Activated naive CD4-positive, alpha-beta T cell treated with anti-CD3 and anti-CD28 coated beads, Interleukin-2, amount 50 U/mL, for 72 hours (primary cell): ENCODE results near the gene ANXA11. TPM values are rescaled to one million over a fixed set of nuclear protein-coding genes. Genes with fewer than 3 reads are reported as not detected.

Source experiments
- ATAC-seq, 2 donors: fragments of 150-1000 bp; cut with Tn5 transposase; 2 replicates each; pipeline ENCODE4 v1.10.0; 2021; ENCODE audit warnings: mild to moderate bottlenecking in 2 of 2, moderate library complexity in 2 of 2
- DNase-seq, 2 donors: peaks; one replicate each; pipeline ENCODE4 v3.0.0; 2021 to 2022; ENCODE audit warnings: low spot score in 2 of 2
- H3K27ac Mint-ChIP-seq, 2 donors: one replicate each; pipeline ENCODE4 v1.8.0; 2022; ENCODE audit warnings: mild to moderate bottlenecking in 2 of 2, mixed read lengths in 2 of 2
- H3K36me3 Mint-ChIP-seq, 2 donors: one replicate each; pipeline ENCODE4 v1.8.0; 2022; ENCODE audit warnings: mixed read lengths in 2 of 2
- H3K9me3 Mint-ChIP-seq, 2 donors: one replicate each; pipeline ENCODE4 v1.8.0; 2022; ENCODE audit warnings: mixed read lengths in 2 of 2
- total RNA-seq, 2 donors: library from RNA; stranded (reverse); gene quantifications; one replicate each; pipeline ENCODE4 v1.2.3, GENCODE V29; 2022

ANXA11 gene
- total RNA-seq, 2 donors from 2014 or later = 218 to 304 TPM

DNA sequence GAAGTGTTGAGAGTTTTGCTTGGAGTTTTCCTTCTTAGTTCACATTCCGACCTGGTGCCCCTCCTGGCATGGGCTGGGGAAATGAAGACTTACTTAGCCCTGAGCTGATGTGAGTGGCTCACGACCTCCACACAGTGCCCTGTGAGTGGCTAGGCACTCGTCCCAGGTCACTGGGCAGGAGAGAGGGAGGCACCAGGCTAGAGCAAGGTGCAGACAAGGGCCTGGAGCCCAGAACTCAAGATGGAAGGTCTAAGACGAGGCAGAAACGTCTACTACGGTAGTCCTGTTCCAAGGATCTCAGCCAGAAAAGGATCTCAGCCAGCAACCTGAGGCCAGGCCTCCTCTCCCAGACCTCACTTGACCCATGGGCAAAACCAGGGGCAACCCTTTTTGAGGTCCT is 22.4 kb downstream of the ANXA11 start:
- DNase-seq = no peak
- no peaks in the 10 kb centered on the region for H3K9me3 Mint-ChIP-seq
- H3K27ac Mint-ChIP-seq = peak overlapping the region; percentile 13 to 67
- H3K36me3 Mint-ChIP-seq = peaks cover 4% of the 10 kb centered on the region in 2 donors
- ATAC-seq = no peak

DNA sequence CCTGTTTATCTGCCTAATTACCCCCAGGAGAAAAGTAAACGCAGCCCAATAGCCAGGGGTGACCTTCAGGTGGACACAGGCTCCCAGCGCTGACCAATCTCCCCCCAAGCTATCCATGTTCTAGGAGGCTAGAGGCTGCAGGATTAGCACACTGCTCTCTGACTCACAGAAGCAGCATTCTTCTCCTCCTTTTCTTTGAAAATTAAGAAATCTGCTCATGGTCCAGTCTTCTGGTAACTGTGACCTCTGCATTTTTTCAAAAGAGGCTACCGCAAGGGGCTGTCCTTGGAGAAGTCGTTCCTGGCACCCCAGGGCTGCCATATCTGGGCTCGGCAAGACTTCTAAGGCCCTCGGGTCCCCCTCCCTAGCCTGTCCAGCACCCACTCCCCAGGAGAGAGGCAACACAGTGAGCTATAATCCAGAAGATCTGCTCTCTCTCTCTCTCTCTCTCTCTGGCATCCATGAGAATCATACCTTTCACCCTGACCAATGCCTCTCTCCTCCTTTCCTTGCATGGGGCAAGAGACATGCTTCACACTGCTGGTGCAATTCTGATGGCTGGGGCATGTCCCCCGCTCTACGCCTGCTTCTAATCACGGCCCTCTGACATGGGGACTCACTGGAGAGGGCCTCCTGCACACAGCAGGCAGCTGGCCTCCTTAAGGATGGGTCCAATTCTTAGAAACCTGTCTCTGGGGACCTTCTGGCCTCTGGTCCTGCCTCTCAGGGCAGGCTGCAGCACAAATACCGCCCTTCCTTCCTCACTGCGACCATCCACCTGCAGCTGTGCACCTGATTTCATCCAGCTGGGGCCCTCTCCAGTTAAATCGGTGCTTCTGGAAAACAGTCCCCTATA is 27.3 kb downstream of the ANXA11 start:
- ATAC-seq = no peak
- no peak for DNase-seq
- Mint-ChIP-seq H3K9me3 (no peaks in the 10 kb centered on the region), H3K27ac (peak overlapping the region; percentile 80 to 88), H3K36me3 (peaks cover 4% of the 10 kb centered on the region in 2 donors)

DNA sequence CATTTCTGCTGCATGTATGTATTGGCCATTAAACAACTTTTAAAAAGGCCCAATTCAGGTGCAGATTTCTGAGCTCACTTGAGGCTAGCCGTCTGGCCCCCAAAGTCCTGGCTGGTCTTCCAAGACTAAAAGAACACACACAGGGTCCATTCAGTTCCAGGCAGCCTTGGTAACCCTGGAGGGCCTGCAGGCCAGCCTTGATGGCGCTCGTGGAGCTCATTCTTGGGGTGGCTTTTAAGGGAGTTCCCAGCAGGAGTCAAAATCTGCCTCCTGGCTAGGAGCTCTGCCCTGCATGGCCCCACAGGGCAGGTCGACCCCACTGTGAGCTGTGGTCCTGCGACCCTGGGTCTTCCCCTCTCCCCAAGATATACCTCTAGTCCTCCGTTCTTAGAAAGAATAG is 28.8 kb downstream of the ANXA11 start:
- peak overlapping the region in 1 of 2 donors; percentile 80 for H3K27ac Mint-ChIP-seq
- no peaks in the 10 kb centered on the region for H3K9me3 Mint-ChIP-seq
- H3K36me3 Mint-ChIP-seq = peaks cover 0 to under 1% of the 10 kb centered on the region in 2 donors
- no peak for ATAC-seq
- no peak for DNase-seq

DNA sequence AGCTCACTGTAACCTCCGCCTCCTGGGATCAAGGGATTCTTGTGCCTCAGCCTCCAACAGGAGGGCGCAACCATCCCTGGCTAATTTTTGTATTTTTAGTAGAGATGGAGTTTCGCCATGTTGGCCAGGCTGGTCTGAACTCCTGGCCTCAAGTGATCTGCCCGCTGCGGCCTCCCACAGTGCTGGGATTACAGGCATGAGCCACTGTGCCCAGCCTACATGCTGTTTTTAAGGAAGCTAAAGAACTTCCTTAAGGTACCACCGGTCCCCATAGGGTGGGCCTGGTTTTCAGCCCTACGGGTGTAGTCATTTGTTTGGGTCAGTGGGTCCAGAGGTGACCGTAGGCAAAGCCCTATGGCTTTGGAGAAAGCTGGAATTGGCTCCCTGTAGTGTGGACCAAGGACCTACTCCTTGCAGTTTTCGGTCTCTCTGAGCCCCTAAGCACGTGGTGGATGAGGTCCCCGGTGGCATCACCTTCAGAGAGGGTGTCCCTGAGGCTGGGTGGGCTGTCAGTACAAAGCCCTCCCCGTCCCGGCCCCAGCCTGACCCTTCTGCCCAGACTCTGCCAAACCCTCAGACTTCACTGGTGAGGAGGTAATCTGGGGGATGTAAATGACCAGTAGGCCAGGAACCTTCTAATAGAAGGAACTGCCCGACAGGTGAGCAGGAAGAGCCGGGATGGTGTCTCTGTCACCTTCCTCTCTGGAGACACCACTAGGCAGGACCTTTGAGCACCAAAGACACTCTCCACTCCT is 30.5 kb downstream of the ANXA11 start:
- ATAC-seq = no peak
- H3K36me3 Mint-ChIP-seq = no peaks in the 10 kb centered on the region
- DNase-seq = no peak
- H3K9me3 Mint-ChIP-seq = no peaks in the 10 kb centered on the region
- H3K27ac Mint-ChIP-seq = peak overlapping the region in 1 of 2 donors; percentile 9

DNA sequence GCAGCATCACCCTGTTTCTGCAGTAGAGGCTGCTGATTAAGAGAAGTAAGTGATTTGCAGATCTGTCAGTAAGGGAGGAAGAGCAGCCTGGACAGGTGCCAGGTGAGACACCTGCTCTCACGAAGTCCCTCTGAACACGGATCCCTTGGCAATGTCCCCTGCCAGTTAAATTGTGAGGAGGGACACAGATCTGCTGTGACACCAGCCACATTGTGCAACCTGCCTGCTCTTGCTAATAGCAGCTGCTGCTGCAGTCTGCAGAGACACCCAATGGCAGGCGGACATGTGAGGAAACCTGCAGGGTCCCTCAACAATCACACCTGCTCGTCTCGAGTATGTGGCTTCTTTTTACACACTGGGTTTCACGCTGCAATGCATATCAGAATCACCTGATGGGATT is 31.9 kb downstream of the ANXA11 start:
- Mint-ChIP-seq H3K27ac (peak overlapping the region in 1 of 2 donors; percentile 53), H3K36me3 (no peaks in the 10 kb centered on the region), H3K9me3 (no peaks in the 10 kb centered on the region)
- no peak for DNase-seq
- no peak for ATAC-seq

DNA sequence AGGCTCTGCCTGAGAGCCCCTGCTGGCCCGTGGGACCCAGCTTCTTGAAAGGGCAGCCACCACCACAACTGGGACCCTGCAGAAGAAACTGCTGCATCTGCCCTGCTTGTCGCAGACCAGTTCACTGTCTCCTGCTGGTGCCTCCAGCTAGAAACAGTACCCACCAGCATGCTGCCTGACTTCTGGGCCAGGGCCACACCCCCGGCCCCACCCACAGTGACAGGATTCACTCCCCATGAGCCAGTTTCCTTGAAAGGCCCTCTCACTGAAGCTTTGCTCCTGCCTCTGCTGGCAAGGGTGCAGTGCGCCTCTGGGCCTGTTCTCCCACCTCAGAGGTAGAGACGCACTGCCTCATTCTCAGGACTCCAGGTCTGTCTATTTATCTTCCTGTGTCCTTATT is 32.4 kb downstream of the ANXA11 start:
- no peak for DNase-seq
- no peaks in the 10 kb centered on the region for H3K36me3 Mint-ChIP-seq
- peak overlapping the region in 1 of 2 donors; percentile 53 for H3K27ac Mint-ChIP-seq
- peak in 1 of 2 donors; percentile 8 for ATAC-seq
- H3K9me3 Mint-ChIP-seq = no peaks in the 10 kb centered on the region

DNA sequence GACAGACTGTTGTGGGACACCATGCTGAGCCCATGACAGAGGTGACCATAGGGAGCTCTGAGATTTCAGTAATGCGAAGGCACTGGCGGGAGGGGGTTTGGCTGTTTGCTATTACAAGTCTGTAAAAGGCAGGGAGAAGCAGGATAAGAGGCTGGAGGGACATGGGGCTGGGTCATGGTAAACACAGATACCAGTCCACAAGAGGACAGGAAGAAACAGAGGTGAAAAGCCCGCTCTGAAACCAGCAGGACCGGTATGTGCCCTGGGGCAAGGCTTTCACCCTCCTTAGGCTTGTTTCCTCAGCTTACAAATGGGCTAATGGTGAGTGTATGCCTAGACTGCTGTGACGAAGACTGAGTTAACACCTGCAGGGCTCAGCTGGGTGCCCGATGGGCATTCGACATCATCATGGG is 34.1 kb downstream of the ANXA11 start:
- no peak for DNase-seq
- H3K9me3 Mint-ChIP-seq = no peaks in the 10 kb centered on the region
- H3K36me3 Mint-ChIP-seq = no peaks in the 10 kb centered on the region
- peak overlapping the region; percentile 62 to 67 for H3K27ac Mint-ChIP-seq
- no peak for ATAC-seq

DNA sequence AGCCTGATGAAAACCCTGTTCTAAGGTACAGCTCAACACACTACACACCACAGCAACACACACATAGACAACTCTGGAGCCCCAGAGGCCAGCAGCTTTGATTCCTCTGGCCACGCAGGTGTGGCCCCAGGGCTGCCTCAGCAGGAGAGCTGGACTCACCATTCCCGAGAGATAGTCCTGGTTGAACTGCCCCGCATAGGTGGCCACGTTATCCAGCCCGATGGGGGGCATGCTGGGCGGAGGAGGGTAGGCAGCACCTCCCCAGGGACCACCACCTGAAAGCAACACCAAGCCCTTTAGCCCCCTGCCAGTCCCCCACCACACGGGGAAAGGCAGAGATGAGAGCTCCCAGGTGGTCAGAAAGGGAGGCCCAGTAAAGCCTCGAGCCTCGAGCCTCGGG is 34.7 kb downstream of the ANXA11 start:
- H3K36me3 Mint-ChIP-seq = no peaks in the 10 kb centered on the region
- H3K27ac Mint-ChIP-seq = peak overlapping the region; percentile 67 to 72
- no peak for ATAC-seq
- H3K9me3 Mint-ChIP-seq = no peaks in the 10 kb centered on the region
- DNase-seq = peak in 1 of 2 donors; percentile 42

DNA sequence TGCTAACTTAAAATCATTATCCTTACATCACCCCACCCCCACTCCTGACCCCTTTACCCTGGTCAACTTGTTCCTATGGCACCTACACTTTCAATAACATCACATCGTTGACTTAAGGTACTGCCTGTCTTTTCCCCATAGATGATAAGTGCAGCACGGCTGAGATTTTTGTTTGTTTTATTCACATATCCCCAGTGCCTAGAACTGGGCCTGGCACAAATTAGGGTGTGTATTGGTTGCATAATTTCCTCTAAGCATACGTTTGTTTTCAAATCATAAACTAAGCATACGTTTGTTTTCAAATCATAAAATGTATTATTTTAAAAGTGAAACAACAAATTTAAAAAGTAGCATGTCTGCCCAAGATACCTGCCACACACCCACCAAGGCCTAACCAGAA is 35.3 kb downstream of the ANXA11 start:
- Mint-ChIP-seq H3K36me3 (no peaks in the 10 kb centered on the region), H3K27ac (peak overlapping the region; percentile 67 to 86), H3K9me3 (no peaks in the 10 kb centered on the region)
- DNase-seq = no peak
- no peak for ATAC-seq

DNA sequence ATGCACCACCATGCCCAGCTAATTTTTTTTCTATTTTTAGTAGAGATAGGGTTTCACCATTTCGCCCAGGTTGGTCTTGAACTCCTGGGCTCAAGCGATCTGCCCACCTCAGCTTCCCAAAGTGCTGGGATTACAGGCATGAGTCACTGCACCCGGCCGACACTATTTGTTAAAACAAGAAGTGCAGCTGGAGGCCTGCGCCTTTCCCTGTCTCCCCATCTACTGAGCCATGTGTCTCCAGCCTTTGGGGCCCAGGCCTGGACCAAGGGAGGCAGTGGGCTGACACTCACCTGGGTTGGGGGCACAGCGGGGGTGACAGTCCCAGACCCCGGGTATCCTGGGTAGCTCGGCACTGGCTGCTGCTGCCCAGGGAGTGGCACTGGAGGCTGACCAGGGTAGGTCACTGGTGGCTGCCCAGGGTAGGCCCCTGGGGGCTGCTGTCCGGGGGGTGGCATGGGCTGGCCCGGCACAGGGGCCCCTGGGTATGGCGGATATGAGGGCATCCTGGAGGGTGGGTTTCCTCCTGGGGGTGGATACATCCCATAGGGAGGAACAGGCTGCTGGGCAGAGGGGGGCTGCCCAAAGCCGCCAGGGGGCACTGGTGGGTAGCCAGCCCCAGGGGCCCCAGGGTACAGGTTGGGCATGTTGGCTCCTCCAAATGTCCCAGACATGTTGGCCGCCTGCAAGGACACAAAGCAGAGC is 36.5 kb downstream of the ANXA11 start:
- ATAC-seq (peak; percentile 14 to 25), DNase-seq (peak in 1 of 2 donors; percentile 56)
- Mint-ChIP-seq H3K27ac (peak overlapping the region in 1 of 2 donors; percentile 67), H3K36me3 (no peaks in the 10 kb centered on the region), H3K9me3 (no peaks in the 10 kb centered on the region)

DNA sequence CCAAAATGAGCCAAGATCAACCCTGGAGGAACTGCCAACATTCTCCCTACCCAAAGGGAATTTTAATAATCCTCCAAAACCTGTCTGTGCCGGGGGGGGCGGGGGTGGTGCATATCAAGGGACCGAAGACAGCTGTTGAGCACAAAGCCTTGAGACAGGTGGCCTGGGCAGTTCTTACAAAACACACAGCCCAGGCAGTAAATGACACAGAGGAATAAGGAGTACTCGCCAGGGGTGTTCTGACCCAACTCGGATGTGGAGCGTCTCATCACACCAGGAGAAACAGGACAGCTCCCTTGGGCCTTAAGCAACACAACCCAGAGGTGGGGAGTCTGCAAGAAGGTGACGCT is 37.2 kb downstream of the ANXA11 start:
- no peaks in the 10 kb centered on the region for H3K36me3 Mint-ChIP-seq
- ATAC-seq = no peak

DNA sequence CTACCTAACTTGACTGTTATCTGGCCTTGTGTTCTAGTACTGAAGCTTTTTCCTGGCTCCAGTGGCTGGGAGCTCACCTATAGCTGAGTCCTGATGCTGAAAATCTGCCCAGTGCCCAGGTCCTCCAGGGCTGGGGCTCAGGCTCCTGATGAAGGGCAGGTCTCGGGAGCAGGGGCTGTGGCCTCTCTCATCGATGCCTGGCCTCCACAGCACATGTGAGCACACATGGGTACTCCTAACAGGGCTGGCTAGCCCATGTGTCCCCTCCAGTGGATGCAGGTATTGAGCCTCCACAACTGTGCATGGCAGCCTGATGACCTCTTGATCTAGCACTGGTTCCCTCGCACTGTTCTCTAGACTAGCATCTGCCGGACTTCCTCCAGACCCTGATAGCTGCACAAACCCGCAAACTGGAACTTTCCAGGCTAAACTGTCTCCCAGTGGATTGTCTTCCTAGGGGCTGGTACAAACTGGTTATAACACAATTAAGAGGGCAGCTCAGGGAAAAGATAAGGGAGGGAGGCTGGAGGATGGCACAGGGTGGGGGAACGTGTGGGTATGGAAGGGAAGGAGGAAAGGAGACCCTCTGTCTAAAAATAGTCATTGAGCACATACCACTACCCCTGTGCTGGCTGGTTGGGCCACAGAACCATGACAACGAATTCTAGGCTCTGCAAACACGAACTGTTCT is 37.7 kb downstream of the ANXA11 start:
- ATAC-seq (no peak), DNase-seq (no peak)
- Mint-ChIP-seq H3K9me3 (no peaks in the 10 kb centered on the region), H3K27ac (peak overlapping the region; percentile 30 to 44), H3K36me3 (no peaks in the 10 kb centered on the region)

More for the DNA sequence above, 37.2 kb downstream of the ANXA11 start:
- DNase-seq = no peak
- peak overlapping the region in 1 of 2 donors; percentile 30 for H3K27ac Mint-ChIP-seq
- no peaks in the 10 kb centered on the region for H3K9me3 Mint-ChIP-seq

DNA sequence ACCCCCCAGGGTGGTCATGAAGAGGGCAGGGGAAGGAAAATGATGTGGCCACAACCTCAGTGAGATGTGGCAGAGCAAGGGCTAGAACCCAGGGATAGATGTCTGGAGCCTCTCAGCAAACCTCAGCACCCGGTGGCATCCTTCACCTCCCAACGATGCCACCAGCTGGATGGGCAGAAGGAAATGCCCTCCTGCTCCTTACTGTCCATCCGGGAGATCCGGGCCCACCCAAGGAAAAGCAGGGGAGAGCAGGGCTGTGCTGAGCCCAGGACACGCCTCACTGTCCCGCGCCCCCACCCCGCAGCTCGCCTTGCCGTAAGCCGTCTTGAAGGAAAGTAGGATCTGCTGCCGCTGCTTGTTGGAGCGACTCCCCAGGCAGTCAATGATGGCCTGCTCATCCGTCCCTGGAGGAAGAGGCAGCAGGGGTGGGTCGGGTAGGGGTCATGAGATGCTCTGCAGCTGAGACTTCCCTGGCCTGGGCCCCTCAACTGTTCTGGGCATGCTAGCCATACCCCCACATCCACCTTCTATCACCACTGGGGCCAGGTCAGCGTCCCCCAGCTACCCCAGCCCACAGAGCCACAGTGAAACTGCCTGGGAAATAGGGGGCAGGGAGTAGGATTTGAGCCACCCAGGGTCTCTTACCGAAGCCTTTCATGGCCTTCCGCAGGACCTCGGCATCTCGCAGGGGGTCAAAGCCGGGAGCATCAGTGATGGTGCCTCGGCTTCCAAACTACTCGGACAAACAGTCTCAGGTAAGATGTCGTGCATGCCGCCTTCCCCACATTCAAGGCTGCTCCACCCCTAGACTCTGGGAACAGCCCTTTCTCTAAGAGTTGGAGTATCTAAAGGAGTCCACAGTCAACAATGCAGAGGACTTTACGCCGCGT is 38.5 kb downstream of the ANXA11 start:
- Mint-ChIP-seq H3K36me3 (peaks cover 0 to 4% of the 10 kb centered on the region in 2 donors), H3K27ac (peak overlapping the region; percentile 84 to 94), H3K9me3 (no peaks in the 10 kb centered on the region)
- no peak for ATAC-seq
- DNase-seq = no peak

DNA sequence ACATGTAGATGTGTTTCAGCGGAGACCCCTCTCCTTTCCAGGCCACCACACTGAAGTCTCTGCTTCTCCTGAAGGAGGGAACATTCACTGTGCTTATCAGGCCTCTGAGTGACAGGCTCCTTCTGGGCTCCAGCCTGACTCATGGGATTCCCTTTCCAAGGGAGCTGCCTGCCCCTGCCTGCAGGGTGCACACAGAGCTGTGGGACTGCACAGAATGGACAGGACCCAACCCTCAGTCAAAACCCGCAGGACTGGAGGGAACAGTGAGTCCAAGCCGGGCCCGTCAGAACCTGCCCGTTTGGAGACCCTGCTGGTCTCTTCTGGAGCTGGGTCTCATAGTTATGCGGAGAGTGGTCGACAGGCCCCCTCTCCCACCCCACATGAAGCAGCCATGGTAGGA is 40.2 kb downstream of the ANXA11 start:
- DNase-seq (no peak), ATAC-seq (no peak)
- Mint-ChIP-seq H3K36me3 (peaks cover 9 to 10% of the 10 kb centered on the region in 2 donors), H3K9me3 (no peaks in the 10 kb centered on the region), H3K27ac (peak overlapping the region; percentile 84 to 94)

DNA sequence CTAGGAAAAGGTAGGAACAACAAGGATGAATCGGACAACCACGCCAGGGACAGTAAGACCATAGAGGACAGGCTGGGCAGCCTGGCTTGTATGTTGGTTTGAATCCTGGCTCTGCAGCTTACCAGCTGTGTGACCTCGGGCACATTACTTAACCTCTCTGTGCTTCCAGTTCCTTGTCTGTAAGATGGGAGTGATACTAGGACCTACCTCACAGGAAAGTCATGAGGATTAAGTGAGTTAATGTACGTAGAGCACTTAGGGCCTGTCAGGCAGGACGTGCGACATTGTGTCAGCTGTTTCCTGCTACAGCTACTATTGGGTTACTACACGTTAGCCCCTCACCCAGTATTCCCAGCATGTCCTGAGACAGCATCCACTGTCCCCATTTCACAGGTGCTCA is 40.7 kb downstream of the ANXA11 start:
- Mint-ChIP-seq H3K9me3 (no peaks in the 10 kb centered on the region), H3K27ac (peak overlapping the region in 1 of 2 donors; percentile 79), H3K36me3 (peaks cover 9 to 10% of the 10 kb centered on the region in 2 donors)
- DNase-seq (no peak), ATAC-seq (no peak)
